ENCODE results near the gene PRR18.
"Not testable (repeated sequence)": the region's sequence is repeated elsewhere in the genome, so short reads cannot be mapped to it uniquely, and the experiment has no call there.

PRR18 gene

DNA sequence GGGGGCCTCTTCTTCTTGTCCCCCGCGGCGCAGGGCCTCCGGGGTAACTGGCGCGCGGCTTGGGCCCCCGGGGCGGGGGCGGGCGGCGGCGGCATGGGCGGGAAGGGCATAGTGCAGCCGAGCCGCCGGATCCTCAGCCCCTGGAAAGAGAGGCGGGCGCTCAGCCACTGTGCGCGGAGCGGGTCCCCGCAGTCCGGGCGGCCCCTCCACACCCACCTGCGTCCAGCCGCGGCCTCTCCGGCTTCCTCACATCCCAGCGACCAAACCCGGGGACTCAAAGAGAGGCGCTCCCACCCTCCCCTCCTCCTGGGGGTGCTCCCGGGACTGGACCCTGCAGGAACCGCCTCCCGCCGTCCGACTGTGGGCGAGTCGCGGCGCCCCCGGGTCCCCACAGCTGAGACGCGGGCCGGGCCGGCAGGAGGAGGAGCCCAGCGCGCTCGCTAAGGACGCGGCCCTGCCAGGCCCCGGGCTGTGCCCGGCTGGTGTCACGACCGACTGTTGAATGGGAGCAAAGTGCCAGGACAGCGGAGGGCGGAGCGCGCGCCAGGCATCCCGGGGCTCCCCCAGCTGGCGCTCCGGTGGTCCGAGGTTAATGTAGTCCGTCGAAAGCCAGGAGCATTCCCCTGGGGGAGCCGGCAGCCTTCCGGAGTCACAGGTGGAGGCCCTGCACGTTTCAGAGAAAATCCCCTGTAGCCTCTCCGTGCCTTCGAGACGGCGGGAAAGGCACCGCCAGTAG lies at the start of gene PRR18:
Gene PRR18, minus strand, starts transcription at position 360 of the 736 bp plus-strand sequence. Its CDS starts 250 bp downstream, at position 110.
- peak; percentile 59 for DNase-seq

- DNase-seq: no peak
Measured at GRCh38 chr6:166355552-166355951, 47.4 kb upstream of the PRR18 start.

DNA sequence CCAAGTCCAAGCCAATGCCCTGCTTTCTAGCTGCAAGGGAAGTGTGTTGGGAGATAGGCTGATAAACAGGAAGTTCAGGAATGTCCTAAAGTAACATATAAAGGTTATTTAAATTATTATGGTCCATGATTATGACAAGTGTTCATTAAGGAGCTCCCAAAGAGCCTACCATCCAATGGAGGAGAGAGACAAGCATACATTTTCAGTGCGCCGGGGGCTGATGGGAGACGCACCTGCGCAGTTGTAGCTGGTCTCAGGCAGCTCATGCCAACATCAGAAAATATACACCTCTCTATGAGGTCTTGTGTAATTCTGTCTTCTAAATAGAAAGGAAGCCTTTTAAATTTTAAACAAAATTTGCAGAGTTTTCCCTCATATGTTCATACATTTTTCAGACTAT lies 46.8 kb upstream of the PRR18 start:
- no peak for DNase-seq

DNA sequence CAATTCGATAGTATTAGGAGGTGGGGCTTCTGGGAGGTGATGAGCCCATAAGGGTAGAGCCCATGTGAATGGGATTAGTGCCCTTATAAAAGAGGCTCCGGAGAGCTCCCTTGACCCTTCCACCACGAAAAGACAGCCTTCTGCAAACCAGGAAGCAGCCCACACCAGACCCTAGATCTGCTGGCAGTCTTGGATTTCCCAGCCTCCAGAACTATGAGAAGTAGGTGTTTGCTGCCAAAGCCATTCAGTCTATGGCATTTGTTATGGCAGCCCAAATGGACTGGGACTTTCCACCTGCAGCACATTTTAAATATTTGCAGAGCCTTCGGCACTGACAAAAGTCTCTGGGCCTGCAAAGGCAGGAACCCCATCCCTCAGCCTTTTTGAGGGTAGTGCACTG lies 46.0 kb upstream of the PRR18 start:
- DNase-seq: no peak

DNA sequence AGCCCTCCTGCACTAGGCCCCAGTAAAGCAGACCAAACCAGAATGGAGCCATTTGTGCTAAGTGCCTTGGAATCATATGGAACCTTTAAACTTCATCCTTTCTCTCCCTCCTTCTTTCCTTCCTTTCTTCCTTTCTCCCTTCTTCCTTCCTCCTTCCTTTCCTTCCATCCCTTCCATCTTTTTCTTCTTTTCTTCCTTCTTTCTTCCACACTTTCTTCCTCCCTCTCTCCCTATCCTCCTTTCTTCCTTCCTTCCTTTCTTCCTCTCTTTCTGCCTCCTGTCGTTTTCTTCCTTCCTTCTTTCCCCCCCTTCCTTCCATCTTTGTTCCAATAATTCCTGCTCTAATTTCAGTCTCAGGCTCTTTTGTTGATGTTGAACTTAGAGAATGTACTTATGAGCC lies 45.3 kb upstream of the PRR18 start:
- DNase-seq: no peak

GRCh38 chr6:166352923-166353322 lies 44.7 kb upstream of the PRR18 start:
- no peak for DNase-seq

- no peak for DNase-seq
Measured at GRCh38 chr6:166351715-166352285, 43.6 kb upstream of the PRR18 start.

DNA sequence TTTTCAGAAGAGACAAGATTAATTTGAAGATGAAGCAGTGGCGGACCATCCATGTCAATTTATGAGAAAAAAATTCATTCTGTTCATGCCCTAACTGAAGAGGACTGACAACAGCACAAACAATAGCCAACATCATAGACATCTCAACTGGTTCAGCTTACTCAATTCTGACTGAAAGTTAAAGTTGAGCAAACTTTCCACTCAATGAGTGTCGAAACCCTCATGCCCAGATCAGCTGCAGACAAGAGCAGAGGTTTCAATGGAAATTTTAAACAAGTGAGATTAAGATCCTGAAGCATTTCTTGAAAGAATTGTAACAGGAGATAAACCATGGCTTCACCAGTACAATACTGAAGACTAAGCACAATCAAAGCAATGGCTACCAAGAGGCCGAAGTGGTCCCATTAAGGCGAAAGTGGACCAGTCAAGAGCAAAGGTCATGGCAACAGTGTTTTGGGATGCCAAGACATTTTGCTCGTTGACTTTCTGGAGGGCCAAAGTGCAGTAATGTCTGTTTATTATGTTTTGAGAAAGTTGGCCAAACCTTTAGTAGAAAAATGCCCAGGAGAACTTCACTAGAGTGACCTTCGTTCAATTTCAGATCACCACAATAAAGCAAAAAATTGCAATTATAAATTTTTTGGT lies 40.2 kb upstream of the PRR18 start:
- no peak for DNase-seq

DNA sequence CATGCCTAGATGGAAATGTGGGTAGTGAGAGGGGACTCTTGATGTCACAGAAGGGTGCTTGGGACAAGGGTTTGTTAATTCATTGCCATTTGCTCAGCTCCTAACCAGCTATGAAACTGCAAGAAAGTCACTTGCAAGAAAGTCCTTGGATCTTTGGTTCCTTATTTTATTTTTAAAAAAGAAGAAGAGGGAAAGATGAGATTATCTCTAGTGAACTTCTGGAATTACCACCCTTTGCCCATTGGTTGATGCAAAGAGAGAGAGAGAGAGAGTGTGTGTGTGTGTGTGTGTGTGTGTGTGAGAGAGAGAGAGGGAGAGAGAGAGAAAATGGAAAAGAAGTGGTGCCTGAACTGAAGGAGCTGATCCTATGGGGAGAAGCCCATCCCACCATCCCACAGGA lies 38.8 kb upstream of the PRR18 start:
- no peak for DNase-seq

DNA sequence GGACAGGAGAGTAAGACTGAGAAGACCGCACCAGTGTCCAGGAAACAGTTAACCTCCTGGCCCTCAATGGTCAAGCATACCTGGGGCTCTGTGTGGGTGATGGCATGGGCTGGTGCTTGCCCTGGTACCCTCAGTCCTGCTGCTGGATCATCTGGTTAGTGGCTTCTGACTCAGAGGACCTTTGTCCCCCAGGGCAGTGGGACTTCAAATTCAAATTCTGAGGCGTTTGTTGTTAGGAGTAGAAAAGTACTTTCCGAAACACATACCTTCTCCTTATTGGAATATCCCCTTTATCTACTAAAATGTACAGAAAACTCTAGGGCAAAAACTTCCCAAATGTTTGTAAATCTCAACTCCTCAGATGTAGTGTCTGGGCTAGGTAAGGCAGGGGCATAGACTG lies 38.3 kb upstream of the PRR18 start:
- no peak for DNase-seq

DNA sequence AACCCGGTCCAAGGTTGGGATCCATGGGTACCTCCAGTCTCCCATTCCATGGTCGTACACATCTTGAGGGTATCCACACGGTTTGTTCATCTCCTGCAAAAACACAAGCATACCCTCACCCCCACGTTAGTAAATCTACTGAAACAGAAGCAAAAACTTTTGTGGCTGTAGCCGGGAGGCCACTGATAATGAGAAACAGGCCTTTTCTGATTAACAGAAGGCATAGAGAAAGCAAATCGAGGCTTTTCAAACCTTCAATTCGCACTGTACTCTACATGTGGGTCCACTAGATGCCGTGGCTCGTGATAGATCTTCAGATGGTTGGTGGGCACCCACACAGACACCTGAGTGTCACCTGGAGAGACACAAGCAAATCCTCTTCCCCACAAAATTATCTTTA lies 37.5 kb upstream of the PRR18 start:
- not testable (repeated sequence) for DNase-seq

DNA sequence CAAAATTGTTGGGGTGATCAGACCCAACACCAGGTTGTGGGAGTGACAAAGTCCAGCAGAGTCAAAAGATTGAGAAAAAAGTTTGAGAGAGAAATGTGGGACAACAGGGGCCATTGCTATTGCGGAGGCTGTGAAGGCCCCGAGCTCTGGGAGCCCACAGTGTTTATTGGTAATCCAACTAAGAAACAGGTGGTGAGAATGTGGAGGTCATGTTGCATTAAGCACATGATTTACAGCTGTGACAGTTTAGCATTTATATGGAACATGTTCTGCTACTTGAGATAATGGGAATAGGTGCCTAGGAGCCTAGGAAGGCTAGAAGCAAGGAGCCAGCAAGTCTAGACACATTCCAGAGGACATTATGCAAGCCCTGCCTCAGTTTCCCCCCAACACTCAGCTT lies 36.7 kb upstream of the PRR18 start:
- not testable (repeated sequence) for DNase-seq

- DNase-seq: no peak
Measured at GRCh38 chr6:166344240-166344639, 36.0 kb upstream of the PRR18 start.

DNA sequence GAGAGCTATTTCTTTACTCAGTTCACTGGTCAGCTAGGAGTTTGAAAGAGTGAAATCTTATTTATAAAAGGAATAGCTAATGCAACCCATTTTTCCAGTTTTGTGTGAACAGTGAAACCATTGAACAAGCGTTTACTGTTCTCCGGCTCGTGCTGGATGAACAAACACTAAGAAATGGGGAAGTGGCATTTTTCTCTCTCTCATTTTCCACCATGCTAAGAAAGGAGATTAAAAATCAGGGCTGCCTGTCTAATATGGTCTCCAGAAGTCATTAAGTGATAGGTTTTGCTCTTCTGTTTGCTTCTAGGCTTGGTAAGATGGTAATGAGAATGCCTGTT lies 34.9 kb upstream of the PRR18 start:
- DNase-seq: no peak

GRCh38 chr6:166342349-166343149 lies 34.4 kb upstream of the PRR18 start, which contains the start of gene SFT2D1:
Gene SFT2D1 (minus strand): TSS chr6:166342545. CDS start chr6:166342481, 64 bp downstream.
- DNase-seq: peak; percentile 94

GRCh38 chr6:166341977-166342348 lies 33.8 kb upstream of the PRR18 start:
- DNase-seq: peak; percentile 70

GRCh38 chr6:166341464-166341863 lies 33.3 kb upstream of the PRR18 start:
- no peak for DNase-seq

GRCh38 chr6:166338854-166339253 lies 30.7 kb upstream of the PRR18 start:
- no peak for DNase-seq

GRCh38 chr6:166336847-166337246 lies 28.7 kb upstream of the PRR18 start:
- DNase-seq: no peak

GRCh38 chr6:166335378-166336302 lies 27.4 kb upstream of the PRR18 start:
- no peak for DNase-seq

- DNase-seq: no peak
Measured at GRCh38 chr6:166334878-166335277, 26.7 kb upstream of the PRR18 start.
